ENCODE measurements around the gene MAB21L2.

Gene MAB21L2

DNA sequence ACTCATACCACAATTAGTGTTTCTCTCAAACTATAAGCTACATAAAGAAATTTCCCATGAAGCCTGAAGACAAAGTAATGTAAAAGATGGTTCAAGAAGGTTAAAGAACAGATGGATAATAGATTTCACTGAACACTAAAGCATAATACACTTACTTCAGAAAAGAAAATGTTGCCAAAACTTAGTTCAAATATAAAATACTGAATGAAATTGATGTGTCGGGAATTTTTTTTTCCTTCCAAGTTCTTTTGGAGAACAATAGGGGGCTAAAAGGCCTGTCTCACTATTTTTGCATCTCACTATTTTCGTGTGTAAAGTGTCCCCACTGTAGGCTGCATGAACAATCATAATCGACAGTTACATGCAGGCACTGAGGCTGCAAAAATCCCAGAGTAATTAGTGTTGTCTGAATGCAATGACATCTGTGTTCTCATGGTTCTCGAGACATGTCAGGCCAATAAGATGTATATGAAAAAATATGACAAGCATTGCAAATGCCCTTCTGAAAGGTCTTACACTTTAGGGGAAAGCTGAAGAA, 11.9 kb upstream of the MAB21L2 start:
- H3K79me1 ChIP-seq (ENCODE audit: low read length) = no peaks in the 10 kb centered on the region
- no peak overlapping the region for H3K23ac ChIP-seq (ENCODE audit: low read length)
- H4K12ac ChIP-seq (ENCODE audit: low read depth, low read length) = no peak overlapping the region
- no peak overlapping the region for H2AFZ ChIP-seq (ENCODE audit: insufficient read depth, low read length, poor library complexity)
- H3K9me3 ChIP-seq (ENCODE audit: insufficient read depth, low read depth, low read length) = no peaks in the 10 kb centered on the region
- no peak for DNase-seq
- no peak overlapping the region for H3K9ac ChIP-seq (ENCODE audit: low read length)
- H3K4me3 ChIP-seq (ENCODE audit: low read depth, low read length) = no peak overlapping the region
- H3K27me3 ChIP-seq (ENCODE audit: insufficient read depth, low read length) = no peaks in the 10 kb centered on the region
- H2BK12ac ChIP-seq (ENCODE audit: low read length) = no peak overlapping the region
- H3K4me1 ChIP-seq (ENCODE audit: control insufficient read depth in 1 of 2, insufficient read depth in 2 of 2, low read length in 2 of 2) = no peaks in the 10 kb centered on the region
- WGBS (ENCODE audit: extremely low coverage, insufficient coverage, insufficient read length) = no CpG with 5 or more reads among the region's 4 CpGs
- H3K18ac ChIP-seq (ENCODE audit: low read length) = no peak overlapping the region
- no peak overlapping the region for H3K4ac ChIP-seq (ENCODE audit: low read depth, low read length)
- no peak overlapping the region for H4K91ac ChIP-seq (ENCODE audit: low read depth, low read length)
- no peak overlapping the region for H3K14ac ChIP-seq (ENCODE audit: low read length)
- H3K79me2 ChIP-seq (ENCODE audit: control insufficient read depth, insufficient read depth, low read length, poor library complexity) = no peaks in the 10 kb centered on the region
- no peak overlapping the region for H3K4me2 ChIP-seq (ENCODE audit: low read length)
- no peak overlapping the region for H2BK5ac ChIP-seq (ENCODE audit: low read depth, low read length, poor library complexity)
- no peaks in the 10 kb centered on the region for H3K36me3 ChIP-seq (ENCODE audit: control insufficient read depth in 1 of 2, insufficient read depth in 2 of 2, low read length in 2 of 2)
- H2AK5ac ChIP-seq (ENCODE audit: low read length) = no peak overlapping the region
- H2BK120ac ChIP-seq (ENCODE audit: insufficient read depth, low read length, poor library complexity) = no peak overlapping the region
- H3K27ac ChIP-seq (ENCODE audit: low read depth, low read length) = no peak overlapping the region
- no peak overlapping the region for H4K8ac ChIP-seq (ENCODE audit: low read depth, low read length)

- Histone ChIP-seq H3K4me2 (ENCODE audit: low read length) (no peak overlapping the region), H3K79me1 (ENCODE audit: low read length) (no peaks in the 10 kb centered on the region), H2BK12ac (ENCODE audit: low read length) (no peak overlapping the region), H2AK5ac (ENCODE audit: low read length) (no peak overlapping the region), H3K9me3 (ENCODE audit: insufficient read depth, low read depth, low read length) (no peaks in the 10 kb centered on the region), H3K23ac (ENCODE audit: low read length) (no peak overlapping the region), H2BK5ac (ENCODE audit: low read depth, low read length, poor library complexity) (no peak overlapping the region), H3K9ac (ENCODE audit: low read length) (no peak overlapping the region), H2AFZ (ENCODE audit: insufficient read depth, low read length, poor library complexity) (no peak overlapping the region), H3K14ac (ENCODE audit: low read length) (no peak overlapping the region), H3K36me3 (ENCODE audit: control insufficient read depth in 1 of 2, insufficient read depth in 2 of 2, low read length in 2 of 2) (no peaks in the 10 kb centered on the region), H4K91ac (ENCODE audit: low read depth, low read length) (no peak overlapping the region), H3K4me1 (ENCODE audit: control insufficient read depth in 1 of 2, insufficient read depth in 2 of 2, low read length in 2 of 2) (no peaks in the 10 kb centered on the region), H3K27me3 (ENCODE audit: insufficient read depth, low read length) (no peaks in the 10 kb centered on the region), H3K4ac (ENCODE audit: low read depth, low read length) (no peak overlapping the region), H3K4me3 (ENCODE audit: low read depth, low read length) (no peak overlapping the region), H4K12ac (ENCODE audit: low read depth, low read length) (no peak overlapping the region), H3K18ac (ENCODE audit: low read length) (no peak overlapping the region), H2BK120ac (ENCODE audit: insufficient read depth, low read length, poor library complexity) (no peak overlapping the region), H3K27ac (ENCODE audit: low read depth, low read length) (no peak overlapping the region), H3K79me2 (ENCODE audit: control insufficient read depth, insufficient read depth, low read length, poor library complexity) (no peaks in the 10 kb centered on the region), H4K8ac (ENCODE audit: low read depth, low read length) (no peak overlapping the region)
- WGBS (ENCODE audit: extremely low coverage, insufficient coverage, insufficient read length) = no CpG with 5 or more reads among the region's 1 CpG
- DNase-seq = no peak
Observed at GRCh38 chr4:150570862-150571261, 11.1 kb upstream of the MAB21L2 start.

DNA sequence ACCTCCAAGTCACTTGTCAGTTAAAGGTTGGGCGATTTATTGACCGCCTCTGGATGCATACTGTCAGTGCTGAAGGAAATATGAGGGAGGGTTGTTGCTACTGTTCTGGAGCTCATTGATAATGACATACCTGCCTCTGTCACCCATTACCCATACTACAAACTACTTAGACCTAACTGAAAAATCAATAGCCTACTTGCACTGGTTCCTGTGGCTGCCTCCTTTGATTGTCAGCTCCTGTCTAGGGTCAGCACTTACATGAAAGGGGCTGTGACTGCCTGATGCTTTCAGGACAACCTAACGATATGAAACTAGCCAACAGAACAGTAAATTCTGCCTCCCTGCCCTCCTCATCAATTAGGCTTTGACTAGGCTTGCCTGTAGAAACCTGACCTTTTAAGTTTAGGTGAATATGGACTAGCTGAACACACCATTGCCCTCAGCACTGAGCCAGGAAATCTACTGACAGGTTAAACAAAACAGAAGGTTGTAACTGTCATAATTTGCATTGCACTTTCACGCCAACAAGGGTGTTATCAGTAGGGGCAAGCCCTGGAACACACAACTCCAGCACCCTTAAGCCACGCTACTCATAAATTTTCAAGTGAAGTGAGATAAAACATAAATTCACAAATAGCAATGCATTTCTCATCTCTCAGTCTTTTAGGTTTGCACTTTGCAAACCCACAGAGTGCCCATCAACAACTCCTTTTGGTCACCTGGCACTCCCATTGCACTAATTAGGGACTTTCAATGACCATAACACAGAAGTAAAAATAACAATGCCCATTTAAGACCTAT, 9.0 kb upstream of the MAB21L2 start:
- Histone ChIP-seq H2BK120ac (ENCODE audit: insufficient read depth, low read length, poor library complexity) (no peak overlapping the region), H3K79me2 (ENCODE audit: control insufficient read depth, insufficient read depth, low read length, poor library complexity) (no peaks in the 10 kb centered on the region), H3K9ac (ENCODE audit: low read length) (no peak overlapping the region), H2BK12ac (ENCODE audit: low read length) (no peak overlapping the region), H4K12ac (ENCODE audit: low read depth, low read length) (no peak overlapping the region), H3K36me3 (ENCODE audit: control insufficient read depth in 1 of 2, insufficient read depth in 2 of 2, low read length in 2 of 2) (no peaks in the 10 kb centered on the region), H3K4ac (ENCODE audit: low read depth, low read length) (no peak overlapping the region), H2BK5ac (ENCODE audit: low read depth, low read length, poor library complexity) (no peak overlapping the region), H3K9me3 (ENCODE audit: insufficient read depth, low read depth, low read length) (no peaks in the 10 kb centered on the region), H4K91ac (ENCODE audit: low read depth, low read length) (no peak overlapping the region), H3K4me2 (ENCODE audit: low read length) (no peak overlapping the region), H3K27ac (ENCODE audit: low read depth, low read length) (no peak overlapping the region), H3K18ac (ENCODE audit: low read length) (no peak overlapping the region), H3K79me1 (ENCODE audit: low read length) (no peaks in the 10 kb centered on the region), H2AFZ (ENCODE audit: insufficient read depth, low read length, poor library complexity) (no peak overlapping the region), H3K4me1 (ENCODE audit: control insufficient read depth in 1 of 2, insufficient read depth in 2 of 2, low read length in 2 of 2) (no peaks in the 10 kb centered on the region), H3K4me3 (ENCODE audit: low read depth, low read length) (no peak overlapping the region), H3K23ac (ENCODE audit: low read length) (no peak overlapping the region), H3K14ac (ENCODE audit: low read length) (no peak overlapping the region), H2AK5ac (ENCODE audit: low read length) (no peak overlapping the region), H4K8ac (ENCODE audit: low read depth, low read length) (no peak overlapping the region), H3K27me3 (ENCODE audit: insufficient read depth, low read length) (no peaks in the 10 kb centered on the region)
- no CpG with 5 or more reads among the region's 5 CpGs for WGBS (ENCODE audit: extremely low coverage, insufficient coverage, insufficient read length)
- no peak for DNase-seq

GRCh38 chr4:150573534-150573933, 8.4 kb upstream of the MAB21L2 start:
- Histone ChIP-seq H3K4me3 (ENCODE audit: low read depth, low read length) (no peak overlapping the region), H3K79me2 (ENCODE audit: control insufficient read depth, insufficient read depth, low read length, poor library complexity) (no peaks in the 10 kb centered on the region), H2BK5ac (ENCODE audit: low read depth, low read length, poor library complexity) (no peak overlapping the region), H4K91ac (ENCODE audit: low read depth, low read length) (no peak overlapping the region), H4K8ac (ENCODE audit: low read depth, low read length) (no peak overlapping the region), H3K27me3 (ENCODE audit: insufficient read depth, low read length) (no peaks in the 10 kb centered on the region), H3K79me1 (ENCODE audit: low read length) (no peaks in the 10 kb centered on the region), H3K4ac (ENCODE audit: low read depth, low read length) (no peak overlapping the region), H3K36me3 (ENCODE audit: control insufficient read depth in 1 of 2, insufficient read depth in 2 of 2, low read length in 2 of 2) (no peaks in the 10 kb centered on the region), H3K4me2 (ENCODE audit: low read length) (no peak overlapping the region), H4K12ac (ENCODE audit: low read depth, low read length) (no peak overlapping the region), H3K4me1 (ENCODE audit: control insufficient read depth in 1 of 2, insufficient read depth in 2 of 2, low read length in 2 of 2) (no peaks in the 10 kb centered on the region), H3K23ac (ENCODE audit: low read length) (no peak overlapping the region), H3K27ac (ENCODE audit: low read depth, low read length) (no peak overlapping the region), H3K9ac (ENCODE audit: low read length) (no peak overlapping the region), H3K14ac (ENCODE audit: low read length) (no peak overlapping the region), H2BK120ac (ENCODE audit: insufficient read depth, low read length, poor library complexity) (no peak overlapping the region), H3K9me3 (ENCODE audit: insufficient read depth, low read depth, low read length) (no peaks in the 10 kb centered on the region), H2BK12ac (ENCODE audit: low read length) (no peak overlapping the region), H3K18ac (ENCODE audit: low read length) (no peak overlapping the region), H2AFZ (ENCODE audit: insufficient read depth, low read length, poor library complexity) (no peak overlapping the region), H2AK5ac (ENCODE audit: low read length) (no peak overlapping the region)
- DNase-seq = no peak
- no CpG with 5 or more reads among the region's 1 CpG for WGBS (ENCODE audit: extremely low coverage, insufficient coverage, insufficient read length)
